Coronary artery (tissue), 2 donors: Measurements from ENCODE around the gene PAEP.

Experiments
- DNase-seq: peaks from one replicate; pipeline ENCODE4 v3.0.0-alpha.2; 2017; ENCODE audit warnings: low spot score
- H3K27ac ChIP-seq, 2 donors: fragments of 200-600 bp; sonication (generic); one replicate each; pipeline ENCODE4 v1.5.1; 2016 to 2019
- H3K4me3 ChIP-seq: fragments of 200-600 bp; sonication (generic); 2 replicates; pipeline ENCODE4 v1.5.1; 2016; ENCODE audit warnings: mild to moderate bottlenecking, moderate library complexity
- CTCF ChIP-seq: fragments of 200-600 bp; sonication (generic); IDR thresholded peaks from one replicate; pipeline ENCODE4 v1.5.1; 2019; ENCODE audit warnings: antibody characterized with exemption

The PAEP gene

GRCh38 chr9:135615666-135616618 lies 54.4 kb downstream of the PAEP start:
- H3K27ac ChIP-seq, result no peak overlapping the region

More at GRCh38 chr9:135615666-135616618, 54.4 kb downstream of the PAEP start:
- no peak for DNase-seq
- H3K4me3 ChIP-seq, result no peak overlapping the region
- no peak for TF ChIP-seq CTCF
